ENCODE measurements around the gene STARD10. TPM values are rescaled to one million over a fixed set of nuclear protein-coding genes. Genes with fewer than 3 reads are reported as not detected.

Gene STARD10
- total and polyA plus RNA-seq, 9 of the 15 experiments (the other 6 are each of a cell fraction or from before 2014, with no cell fraction given): 0.15 to 52.9 (median 32.3) TPM

- TF ChIP-seq CTCF (IDR thresholded peaks at IDR 0.05 in 2 of 3, conservative IDR thresholded peaks at IDR 0.05 in 1 of 3; ENCODE audit: insufficient read depth in 2 of 3, low read depth in 1 of 3, low read length in 3 of 3) (no peak), ZNF133 (CRISPR knock-in tag; IDR thresholded peaks at IDR 0.05) (no peak), HMBOX1 (IDR thresholded peaks at IDR 0.05) (no peak)
These were observed 63.6 kb downstream of the STARD10 start (continued) for GRCh38 chr11:72730243-72730642.

- no peak for FAIRE-seq
- Histone ChIP-seq H3K36me3 (ENCODE audit: control insufficient read depth, insufficient read depth, low read length) (peaks cover 55% of the 10 kb centered on the region), H3K27ac (ENCODE audit: extremely low read depth, low read depth, low read length) (no peak overlapping the region), H3K9me1 (ENCODE audit: control insufficient read depth, insufficient read depth, low read length) (peaks cover 5% of the 10 kb centered on the region), H3K4me2 (ENCODE audit: insufficient read depth, low read length) (no peak overlapping the region), H3K4me3 (no peak overlapping the region), H3K9me3 (replicated peaks; ENCODE audit: control insufficient read depth, insufficient read depth, low read depth, low read length) (no peaks in the 10 kb centered on the region; the same call in 1 of the 2 replicates), H3K27me3 (ENCODE audit: control insufficient read depth in 2 of 2, insufficient read depth in 2 of 2, low read length in 2 of 2) (no peaks in the 10 kb centered on the region), H3K4me1 (replicated peaks in 1 of 2; ENCODE audit: control insufficient read depth in 2 of 2, insufficient read depth in 2 of 2, low read length in 2 of 2) (peaks cover 5 to 12% of the 10 kb centered on the region in 2 experiments; a peak in 4 of 5 replicates), H4K20me1 (replicated peaks; ENCODE audit: control insufficient read depth, insufficient read depth, low read length) (no peaks in the 10 kb centered on the region), H3K79me2 (ENCODE audit: control insufficient read depth, insufficient read depth, low read length) (peaks cover 29% of the 10 kb centered on the region), H2AFZ (ENCODE audit: low read depth, low read length) (no peak overlapping the region), H3K9ac (ENCODE audit: insufficient read depth in 1 of 2, low read depth in 2 of 2, low read length in 2 of 2) (peak overlapping the region in 1 of 2 experiments; percentile 70; a peak in 1 of 4 replicates)
- TF ChIP-seq CREB1 (IDR thresholded peaks at IDR 0.05): no peak
- TF ChIP-seq CREB1 (CRISPR knock-in tag; IDR thresholded peaks at IDR 0.05): no peak
- no peak for TF ChIP-seq ZBTB34 (CRISPR knock-in tag; IDR thresholded peaks at IDR 0.05)
- no peak for TF ChIP-seq ATF7 (IDR thresholded peaks at IDR 0.05)
- intact Hi-C loops (cut with micrococcal nuclease): loop anchor here (5.0 kb wide), 2 partner anchors 85 to 445 kb away; partner anchors contain the start of gene ATG16L2
- BruUV-seq (replicated peaks): no TSS peak
- ATAC-seq: no peak
- ChIA-PET POLR2A (interaction anchor here (0.6 to 1.1 kb wide), 4 partner anchors 9 to 102 kb away, joined by 3 to 6 read pairs (median 3); no protein-coding TSS in a partner anchor), CTCF (ENCODE audit: low intra/inter-chr PET ratio) (no interaction called here)
- 63% methylated on average over 4 of the region's 4 CpGs for WGBS (ENCODE audit: insufficient coverage, low coverage, missing lambda C conversion rate)
- in situ Hi-C loops (cut with MboI): loop anchor here (5.0 to 10.0 kb wide), 2 partner anchors 457 to 510 kb away; no protein-coding TSS in a partner anchor
- DNase-seq (ENCODE audit: extremely low read depth in 1 of 4, low spot score in 3 of 4): no peak
These were observed 66.3 kb downstream of the STARD10 start for GRCh38 chr11:72727521-72727920.

Data from K562 (cell line).